ENCODE measurements around the gene TRPM8. TPM values are rescaled to one million over a fixed set of nuclear protein-coding genes. Genes with fewer than 3 reads are reported as not detected.

TRPM8 gene
- total and polyA plus RNA-seq, 2 experiments from 2014 or later, result 0.11 to 0.14 TPM

- Histone ChIP-seq H3K4me3 (no peak overlapping the region), H3K4me1 (ENCODE audit: insufficient read depth) (0 out of 2 replicates have a peak, but pooled peaks cover 4% of the 10 kb centered on the region), H3K9me2 (ENCODE audit: insufficient read depth) (0 out of 2 replicates have a peak, but pooled peaks cover 7% of the 10 kb centered on the region), H3K27ac (ENCODE audit: low read depth) (no peak overlapping the region), H3F3A (replicated peaks; ENCODE audit: low read depth) (no peaks in the 10 kb centered on the region), H2AFZ (no peak overlapping the region), H3K79me2 (replicated peaks; ENCODE audit: insufficient read depth) (no peaks in the 10 kb centered on the region), H3K36me3 (ENCODE audit: insufficient read depth) (0 out of 2 replicates have a peak, but pooled peaks cover 6% of the 10 kb centered on the region), H4K20me1 (replicated peaks; ENCODE audit: insufficient read depth) (no peaks in the 10 kb centered on the region), H3K27me3 (ENCODE audit: insufficient read depth) (no peaks in the 10 kb centered on the region), H3K4me2 (no peak overlapping the region)
- Mint-ChIP-seq H3K4me1 (no peaks in the 10 kb centered on the region; the same call in 2 of the 3 replicates), H3K27ac (no peak overlapping the region), H3K4me3 (no peak overlapping the region), H3K9me3 (peaks cover 5% of the 10 kb centered on the region; the same call in 1 of the 3 replicates), H3K27me3 (ENCODE audit: insufficient read depth, low read depth, poor library complexity) (no peaks in the 10 kb centered on the region), H3K36me3 (ENCODE audit: low read depth) (no peaks in the 10 kb centered on the region; the same call in 2 of the 3 replicates)
- ATAC-seq, result no peak
- no peak for TF ChIP-seq EZH2phosphoT487 (IDR thresholded peaks at IDR 0.05; ENCODE audit: unreplicated experiment)
- no peak for TF ChIP-seq JUNB (IDR thresholded peaks at IDR 0.05; ENCODE audit: unreplicated experiment)
- TF ChIP-seq ZNF114 (CRISPR knock-in tag; IDR thresholded peaks at IDR 0.05), result no peak
- TF ChIP-seq ZNF462 (CRISPR knock-in tag; IDR thresholded peaks at IDR 0.05), result no peak
- no peak for TF ChIP-seq EZH2 (IDR thresholded peaks at IDR 0.05; ENCODE audit: low read depth, unreplicated experiment)
- no peak for TF ChIP-seq ETS1 (IDR thresholded peaks at IDR 0.05)
- no peak for TF ChIP-seq CTCF (conservative IDR thresholded peaks at IDR 0.05; ENCODE audit: low read depth in 2 of 2)
- TF ChIP-seq NANOG (IDR thresholded peaks at IDR 0.05; ENCODE audit: borderline replicate concordance), result no peak
- TF ChIP-seq CREB1 (CRISPR knock-in tag; IDR thresholded peaks at IDR 0.05; ENCODE audit: low read depth), result no peak
- no peak for TF ChIP-seq STAT1 (IDR thresholded peaks at IDR 0.05; ENCODE audit: unreplicated experiment)
- TF ChIP-seq REST (IDR thresholded peaks at IDR 0.05; ENCODE audit: unreplicated experiment), result no peak
- no peak for TF ChIP-seq ZNF331 (CRISPR knock-in tag; IDR thresholded peaks at IDR 0.05; ENCODE audit: low read depth)
- no peak for TF ChIP-seq POLR2AphosphoS5 (IDR thresholded peaks at IDR 0.05; ENCODE audit: low read depth)
- DNase-seq (ENCODE audit: low spot score), result no peak
Measured at GRCh38 chr2:233945146-233945545, 28.0 kb downstream of the TRPM8 start.

Data from GM23338 (cell line).